Neuronal stem cell (in vitro differentiated cells): ENCODE measurements around the gene OCA2.

Experiments used
- DNase-seq: peaks from one replicate; pipeline ENCODE4 v3.0.0-alpha.2; 2013; ENCODE audit warnings: low spot score
- H2AFZ ChIP-seq: one replicate; pipeline ENCODE4 v1.6.1; 2013; ENCODE audit warnings: mild to moderate bottlenecking, low read length, inconsistent platforms
- H2AK5ac ChIP-seq: 2 replicates; pipeline ENCODE4 v1.6.1; 2013; ENCODE audit warnings: low read depth, mild to moderate bottlenecking, inconsistent platforms, low read length, moderate library complexity, mixed read lengths
- H2BK120ac ChIP-seq: 2 replicates; pipeline ENCODE4 v1.6.1; 2013; ENCODE audit warnings: low read depth, mild to moderate bottlenecking, inconsistent platforms, low read length, moderate library complexity, mixed read lengths
- H2BK12ac ChIP-seq: one replicate; pipeline ENCODE4 v1.6.1; 2013; ENCODE audit warnings: low read length, inconsistent platforms
- H2BK15ac ChIP-seq: 2 replicates; pipeline ENCODE4 v1.6.1; 2013; ENCODE audit warnings: mild to moderate bottlenecking, low read length, inconsistent platforms, mixed read lengths
- H2BK5ac ChIP-seq: one replicate; pipeline ENCODE4 v1.6.1; 2013; ENCODE audit warnings: inconsistent platforms, mild to moderate bottlenecking, low read length, moderate library complexity
- H3K14ac ChIP-seq: one replicate; pipeline ENCODE4 v1.6.1; 2013; ENCODE audit warnings: low read length, inconsistent platforms
- H3K18ac ChIP-seq: 2 replicates; pipeline ENCODE4 v1.6.1; 2013; ENCODE audit warnings: low read length, inconsistent platforms
- H3K23ac ChIP-seq: 2 replicates; pipeline ENCODE4 v1.6.1; 2013; ENCODE audit warnings: low read depth, mild to moderate bottlenecking, mixed read lengths, low read length, inconsistent platforms; ENCODE audit not compliant: poor library complexity
- H3K27ac ChIP-seq: replicated peaks from 3 replicates; pipeline ENCODE4 v1.5.1; 2013; ENCODE audit warnings: low read length, inconsistent platforms
- H3K27me3 ChIP-seq, 3 experiments: 2 replicates each; pipeline ENCODE4 v1.6.1; 2013; ENCODE audit warnings: low read length in 3 of 3, mild to moderate bottlenecking in 2 of 3, inconsistent platforms in 1 of 3, low read depth in 1 of 3, mixed read lengths in 1 of 3, moderate library complexity in 1 of 3; ENCODE audit not compliant: control insufficient read depth in 3 of 3, insufficient read depth in 3 of 3
- H3K36me3 ChIP-seq, 2 donors: replicated peaks in 1 of 2; 2 replicates each; pipeline ENCODE4 v1.6.1; 2013; ENCODE audit warnings: low read length in 2 of 2; ENCODE audit not compliant: control insufficient read depth in 2 of 2, insufficient read depth in 2 of 2
- H3K4ac ChIP-seq: 2 replicates; pipeline ENCODE4 v1.6.1; 2013; ENCODE audit warnings: inconsistent platforms, mild to moderate bottlenecking, low read length, moderate library complexity
- H3K4me1 ChIP-seq, 2 donors: 1 replicate in 1 of 2; 2 replicates in 1 of 2; pipeline ENCODE4 v1.6.1; 2013; ENCODE audit warnings: low read length in 2 of 2, low read depth in 1 of 2; ENCODE audit not compliant: control insufficient read depth in 2 of 2, insufficient read depth in 1 of 2
- H3K4me2 ChIP-seq: one replicate; pipeline ENCODE4 v1.6.1; 2013; ENCODE audit warnings: mild to moderate bottlenecking, low read length, inconsistent platforms; ENCODE audit not compliant: insufficient read depth, poor library complexity, severe bottlenecking
- H3K4me3 ChIP-seq, 2 donors: 2 replicates each; pipeline ENCODE4 v1.5.1; 2013; ENCODE audit warnings: low read length in 2 of 2, mild to moderate bottlenecking in 2 of 2, inconsistent platforms in 1 of 2, moderate library complexity in 1 of 2
- H3K79me1 ChIP-seq: one replicate; pipeline ENCODE4 v1.6.1; 2013; ENCODE audit warnings: low read depth, mild to moderate bottlenecking, inconsistent platforms, low read length, moderate library complexity
- H3K9ac ChIP-seq: one replicate; pipeline ENCODE4 v1.6.1; 2013; ENCODE audit warnings: mild to moderate bottlenecking, low read depth, low read length, inconsistent platforms; ENCODE audit not compliant: poor library complexity
- H3K9me3 ChIP-seq, 2 donors: replicated peaks in 1 of 2; 2 replicates each; pipeline versions ENCODE3 to v1.6.1; 2013; ENCODE audit warnings: low read length in 2 of 2, mild to moderate bottlenecking in 2 of 2, inconsistent platforms in 1 of 2, low read depth in 1 of 2, mixed read lengths in 1 of 2, moderate library complexity in 1 of 2; ENCODE audit not compliant: control insufficient read depth in 2 of 2, insufficient read depth in 1 of 2
- H4K8ac ChIP-seq: one replicate; pipeline ENCODE4 v1.6.1; 2013; ENCODE audit warnings: low read depth, mild to moderate bottlenecking, inconsistent platforms, low read length, moderate library complexity
- H4K91ac ChIP-seq: one replicate; pipeline ENCODE4 v1.6.1; 2013; ENCODE audit warnings: low read length, low read depth, mild to moderate bottlenecking, inconsistent platforms; ENCODE audit not compliant: poor library complexity
- WGBS, 2 donors: extraction: QIAGEN DNeasy Blood & Tissue Kit; methylation state at CpG; one replicate each; pipeline ENCODE4 v1.1.7; 2013; ENCODE audit warnings: missing lambda C conversion rate in 2 of 2, mixed read lengths in 1 of 2; ENCODE audit not compliant: insufficient read length in 2 of 2, insufficient replicate concordance in 1 of 2; ENCODE audit errors: extremely low coverage in 2 of 2; 5-methylcytosine and 5-hydroxymethylcytosine counted together

OCA2 gene

GRCh38 chr15:27734785-27735495, 364.2 kb downstream of the OCA2 start:
- H3K4me1 ChIP-seq, result no peaks in the 10 kb centered on the region
- H2BK12ac ChIP-seq, result no peak overlapping the region
- no peak overlapping the region for H3K14ac ChIP-seq
- H3K4ac ChIP-seq, result no peak overlapping the region
- H2BK120ac ChIP-seq, result no peak overlapping the region
- H3K23ac ChIP-seq, result no peak overlapping the region
- H3K9ac ChIP-seq, result no peak overlapping the region
- H4K91ac ChIP-seq, result no peak overlapping the region
- no peak overlapping the region for H2AK5ac ChIP-seq
- no peaks in the 10 kb centered on the region for H3K27me3 ChIP-seq
- no peaks in the 10 kb centered on the region for H3K36me3 ChIP-seq
- H3K18ac ChIP-seq, result no peak overlapping the region
- no peak overlapping the region for H2AFZ ChIP-seq
- H3K79me1 ChIP-seq, result no peaks in the 10 kb centered on the region
- no peak overlapping the region for H2BK5ac ChIP-seq
- H3K4me3 ChIP-seq, result no peak overlapping the region
- no peak overlapping the region for H3K27ac ChIP-seq
- 100% methylated on average over 1 of the region's 3 CpGs; no CpG with 5 or more reads in 1 of the 2 donors for WGBS, 2 donors
- H3K4me2 ChIP-seq, result no peak overlapping the region
- H4K8ac ChIP-seq, result no peak overlapping the region
- no peak for DNase-seq
- no peak overlapping the region for H2BK15ac ChIP-seq
- H3K9me3 ChIP-seq, result peaks cover 3 to 11% of the 10 kb centered on the region in 2 donors

- no peak overlapping the region for H3K18ac ChIP-seq
- no peak overlapping the region for H2BK120ac ChIP-seq
- no peak overlapping the region for H3K4me2 ChIP-seq
- no CpG with 5 or more reads among the region's 1 CpG for WGBS, 2 donors
- no peak overlapping the region for H3K14ac ChIP-seq
- no peak overlapping the region for H2AFZ ChIP-seq
- H3K9me3 ChIP-seq, result peaks cover 3 to 11% of the 10 kb centered on the region in 2 donors
- H2BK15ac ChIP-seq, result no peak overlapping the region
- no peak overlapping the region for H3K23ac ChIP-seq
- H2BK12ac ChIP-seq, result no peak overlapping the region
- H4K91ac ChIP-seq, result no peak overlapping the region
- no peaks in the 10 kb centered on the region for H3K79me1 ChIP-seq
- no peaks in the 10 kb centered on the region for H3K4me1 ChIP-seq
- no peaks in the 10 kb centered on the region for H3K27me3 ChIP-seq
- no peaks in the 10 kb centered on the region for H3K36me3 ChIP-seq
- H3K4ac ChIP-seq, result no peak overlapping the region
- no peak overlapping the region for H2AK5ac ChIP-seq
- H2BK5ac ChIP-seq, result no peak overlapping the region
- no peak for DNase-seq
- no peak overlapping the region for H3K27ac ChIP-seq
- no peak overlapping the region for H3K9ac ChIP-seq
- H3K4me3 ChIP-seq, result no peak overlapping the region
- H4K8ac ChIP-seq, result no peak overlapping the region
These were observed 367.3 kb downstream of the OCA2 start for GRCh38 chr15:27731776-27732175.

DNA sequence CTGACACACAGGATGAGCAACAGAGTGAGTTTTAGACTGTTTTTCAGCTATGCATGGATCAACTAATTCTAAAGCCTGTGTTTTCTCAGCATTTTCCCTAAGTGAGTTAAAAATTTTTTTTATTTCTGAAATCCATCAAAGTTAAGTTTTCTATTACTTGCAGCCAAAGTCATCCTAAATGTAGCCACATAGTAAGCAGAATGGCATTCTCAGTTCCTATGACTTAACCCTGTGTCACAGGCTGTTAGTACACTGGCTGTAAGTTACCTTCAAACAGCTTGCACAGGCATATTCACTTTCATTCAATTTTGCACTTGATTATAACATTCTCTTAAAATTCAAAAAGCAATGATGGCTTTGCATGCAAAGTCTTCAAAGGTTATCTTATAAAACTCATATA, 368.2 kb downstream of the OCA2 start:
- H3K27ac ChIP-seq, result no peak overlapping the region
- no peak overlapping the region for H3K4ac ChIP-seq
- H2BK15ac ChIP-seq, result no peak overlapping the region

DNA sequence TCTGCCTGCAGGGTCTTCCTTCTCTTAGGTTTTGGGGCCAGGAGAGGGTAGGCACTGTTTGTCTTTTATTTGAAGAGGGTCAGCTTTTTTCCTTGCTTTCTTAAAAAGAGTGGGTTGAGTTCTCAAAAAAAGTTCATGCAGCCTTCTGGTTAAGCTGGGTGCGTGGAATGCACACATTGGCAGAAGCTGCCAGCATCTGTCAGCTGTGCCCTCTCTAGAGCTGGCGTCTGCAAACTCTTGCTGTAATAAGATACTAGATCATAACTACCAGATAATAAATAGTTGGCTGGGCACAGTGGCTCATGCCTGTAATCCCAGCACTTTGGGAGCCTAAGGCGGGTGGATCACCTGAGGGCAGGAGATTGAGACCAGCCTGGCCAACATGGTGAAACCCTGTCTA, 373.4 kb downstream of the OCA2 start:
- no CpG with 5 or more reads among the region's 3 CpGs for WGBS, 2 donors
- Histone ChIP-seq H4K91ac (no peak overlapping the region), H3K36me3 (no peaks in the 10 kb centered on the region), H2BK15ac (no peak overlapping the region), H3K27ac (no peak overlapping the region), H3K9me3 (peaks cover 0 to 1% of the 10 kb centered on the region in 2 donors), H3K4ac (no peak overlapping the region), H3K4me2 (no peak overlapping the region), H3K18ac (no peak overlapping the region), H2AK5ac (no peak overlapping the region), H3K79me1 (no peaks in the 10 kb centered on the region), H3K27me3 (no peaks in the 10 kb centered on the region), H3K9ac (no peak overlapping the region), H2BK120ac (no peak overlapping the region), H3K4me3 (no peak overlapping the region), H3K23ac (no peak overlapping the region), H4K8ac (no peak overlapping the region), H2BK5ac (no peak overlapping the region), H2BK12ac (no peak overlapping the region), H3K14ac (no peak overlapping the region), H3K4me1 (peaks cover 0 to 2% of the 10 kb centered on the region in 2 donors), H2AFZ (no peak overlapping the region)
- no peak for DNase-seq

More for the DNA sequence above, 368.2 kb downstream of the OCA2 start:
- Histone ChIP-seq H3K4me3 (no peak overlapping the region), H3K27me3 (no peaks in the 10 kb centered on the region), H3K14ac (no peak overlapping the region), H2BK120ac (no peak overlapping the region), H2AFZ (no peak overlapping the region), H3K9me3 (peaks cover 3 to 11% of the 10 kb centered on the region in 2 donors), H4K8ac (no peak overlapping the region), H4K91ac (no peak overlapping the region), H2AK5ac (no peak overlapping the region), H3K79me1 (no peaks in the 10 kb centered on the region), H3K36me3 (no peaks in the 10 kb centered on the region), H2BK12ac (no peak overlapping the region), H3K18ac (no peak overlapping the region), H2BK5ac (no peak overlapping the region), H3K4me2 (no peak overlapping the region), H3K23ac (no peak overlapping the region), H3K9ac (no peak overlapping the region), H3K4me1 (no peaks in the 10 kb centered on the region)
- no peak for DNase-seq
